ENCODE results near the gene WTIP.
"Not testable (repeated sequence)": the region's sequence is repeated elsewhere in the genome, so short reads cannot be mapped to it uniquely, and the experiment has no call there.

DNA sequence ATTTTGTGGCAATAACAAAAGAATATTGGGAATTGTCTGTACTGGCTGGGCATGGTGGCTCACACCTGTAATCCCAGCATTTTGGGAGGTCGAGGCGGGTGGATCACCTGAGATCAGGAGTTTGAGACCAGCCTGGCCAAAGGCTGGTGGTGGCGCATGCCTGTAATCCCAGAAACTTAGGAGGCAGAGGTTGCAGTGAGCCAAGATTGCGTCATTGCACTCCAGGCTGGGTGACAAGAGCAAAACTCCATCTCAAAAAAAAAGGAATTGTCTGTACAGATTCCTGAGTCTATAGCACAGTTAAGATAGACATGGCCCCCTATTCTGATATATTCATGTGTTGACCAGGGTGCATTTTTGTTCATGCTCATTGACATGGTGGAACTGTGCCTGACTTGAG, 16.8 kb upstream of the WTIP start:
- not testable (repeated sequence) for TF ChIP-seq ELF1 (IDR thresholded peaks at IDR 0.05; ENCODE audit: borderline replicate concordance, low read depth); POLR2A (IDR thresholded peaks at IDR 0.05; ENCODE audit: borderline replicate concordance, extremely low read depth, insufficient read depth, insufficient read length); CTCF (IDR thresholded peaks at IDR 0.05 in 2 of 3, conservative IDR thresholded peaks at IDR 0.05 in 1 of 3; ENCODE audit: borderline replicate concordance in 1 of 3, insufficient read depth in 1 of 3, low read depth in 2 of 3, low read length in 2 of 3); SIN3A (IDR thresholded peaks at IDR 0.05; ENCODE audit: low read depth); TCF7L2 (IDR thresholded peaks at IDR 0.05; ENCODE audit: borderline replicate concordance, extremely low read depth, insufficient read depth, insufficient read length); EGR1 (IDR thresholded peaks at IDR 0.05; ENCODE audit: low read depth); SP1 (IDR thresholded peaks at IDR 0.05; ENCODE audit: low read depth)
- TF ChIP-seq, protein P1, sequence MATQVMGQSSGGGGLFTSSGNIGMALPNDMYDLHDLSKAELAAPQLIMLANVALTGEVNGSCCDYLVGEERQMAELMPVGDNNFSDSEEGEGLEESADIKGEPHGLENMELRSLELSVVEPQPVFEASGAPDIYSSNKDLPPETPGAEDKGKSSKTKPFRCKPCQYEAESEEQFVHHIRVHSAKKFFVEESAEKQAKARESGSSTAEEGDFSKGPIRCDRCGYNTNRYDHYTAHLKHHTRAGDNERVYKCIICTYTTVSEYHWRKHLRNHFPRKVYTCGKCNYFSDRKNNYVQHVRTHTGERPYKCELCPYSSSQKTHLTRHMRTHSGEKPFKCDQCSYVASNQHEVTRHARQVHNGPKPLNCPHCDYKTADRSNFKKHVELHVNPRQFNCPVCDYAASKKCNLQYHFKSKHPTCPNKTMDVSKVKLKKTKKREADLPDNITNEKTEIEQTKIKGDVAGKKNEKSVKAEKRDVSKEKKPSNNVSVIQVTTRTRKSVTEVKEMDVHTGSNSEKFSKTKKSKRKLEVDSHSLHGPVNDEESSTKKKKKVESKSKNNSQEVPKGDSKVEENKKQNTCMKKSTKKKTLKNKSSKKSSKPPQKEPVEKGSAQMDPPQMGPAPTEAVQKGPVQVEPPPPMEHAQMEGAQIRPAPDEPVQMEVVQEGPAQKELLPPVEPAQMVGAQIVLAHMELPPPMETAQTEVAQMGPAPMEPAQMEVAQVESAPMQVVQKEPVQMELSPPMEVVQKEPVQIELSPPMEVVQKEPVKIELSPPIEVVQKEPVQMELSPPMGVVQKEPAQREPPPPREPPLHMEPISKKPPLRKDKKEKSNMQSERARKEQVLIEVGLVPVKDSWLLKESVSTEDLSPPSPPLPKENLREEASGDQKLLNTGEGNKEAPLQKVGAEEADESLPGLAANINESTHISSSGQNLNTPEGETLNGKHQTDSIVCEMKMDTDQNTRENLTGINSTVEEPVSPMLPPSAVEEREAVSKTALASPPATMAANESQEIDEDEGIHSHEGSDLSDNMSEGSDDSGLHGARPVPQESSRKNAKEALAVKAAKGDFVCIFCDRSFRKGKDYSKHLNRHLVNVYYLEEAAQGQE (IDR thresholded peaks at IDR 0.05; ENCODE audit: low read depth), result not testable (repeated sequence)

Measured in HCT116 (cell line).